HT1080 (cell line): ENCODE results near the gene LMBRD1. TPM values are rescaled to one million over a fixed set of nuclear protein-coding genes. Genes with fewer than 3 reads are reported as not detected.
"Not testable (repeated sequence)": the region's sequence is repeated elsewhere in the genome, so short reads cannot be mapped to it uniquely, and the experiment has no call there.

ENCODE experiments used
- DNase-seq: peaks from one replicate; pipeline ENCODE4 v3.0.0-alpha.2; 2015; ENCODE audit warnings: low read depth
- total RNA-seq: library from RNA; depleted of rRNA; stranded (reverse); fragments of >200 nt; shearing (Covaris generic); gene quantifications from 2 replicates; pipeline ENCODE4 v1.2.3, GENCODE V29; 2014

Gene LMBRD1
- total RNA-seq, 1 experiment from 2014 or later = 10.2 TPM

GRCh38 chr6:69798796-69799195 is 2.0 kb upstream of the LMBRD1 start:
- not testable (repeated sequence) for DNase-seq

- DNase-seq = peak; percentile 21
These were observed 653 bp downstream of the LMBRD1 start for GRCh38 chr6:69796073-69796641.

- DNase-seq = no peak
These were observed 1.2 kb downstream of the LMBRD1 start for GRCh38 chr6:69795469-69796072.

GRCh38 chr6:69792292-69792691 is 4.5 kb downstream of the LMBRD1 start:
- DNase-seq = no peak

- DNase-seq = no peak
These were observed 5.7 kb downstream of the LMBRD1 start for GRCh38 chr6:69791065-69791471.

- DNase-seq = no peak
These were observed 6.2 kb downstream of the LMBRD1 start for GRCh38 chr6:69790629-69791028.

GRCh38 chr6:69789578-69789977 is 7.2 kb downstream of the LMBRD1 start:
- DNase-seq = no peak

- not testable (repeated sequence) for DNase-seq
These were observed 9.4 kb downstream of the LMBRD1 start for GRCh38 chr6:69787436-69787835.

GRCh38 chr6:69785697-69786096 is 11.1 kb downstream of the LMBRD1 start:
- no peak for DNase-seq

- DNase-seq = no peak
These were observed 12.0 kb downstream of the LMBRD1 start for GRCh38 chr6:69784595-69785377.

GRCh38 chr6:69783108-69783507 is 13.7 kb downstream of the LMBRD1 start:
- no peak for DNase-seq

- DNase-seq = no peak
These were observed 16.1 kb downstream of the LMBRD1 start for GRCh38 chr6:69780585-69781178.

GRCh38 chr6:69775941-69776340 is 20.9 kb downstream of the LMBRD1 start:
- DNase-seq = no peak

- DNase-seq = no peak
These were observed 21.3 kb downstream of the LMBRD1 start for GRCh38 chr6:69775585-69775849.

- no peak for DNase-seq
These were observed 21.8 kb downstream of the LMBRD1 start for GRCh38 chr6:69774740-69775584.

- DNase-seq = no peak
These were observed 25.5 kb downstream of the LMBRD1 start for GRCh38 chr6:69771158-69771906.

GRCh38 chr6:69768664-69769063 is 28.1 kb downstream of the LMBRD1 start:
- DNase-seq = no peak

- no peak for DNase-seq
These were observed 33.0 kb downstream of the LMBRD1 start for GRCh38 chr6:69763763-69764162.

GRCh38 chr6:69761853-69762252 is 35.0 kb downstream of the LMBRD1 start:
- DNase-seq = no peak

GRCh38 chr6:69758214-69758613 is 38.6 kb downstream of the LMBRD1 start:
- no peak for DNase-seq

- no peak for DNase-seq
These were observed 39.9 kb downstream of the LMBRD1 start for GRCh38 chr6:69756907-69757306.
